GM12878 (cell line): ENCODE results near the gene SASH3. TPM values are rescaled to one million over a fixed set of nuclear protein-coding genes. Genes with fewer than 3 reads are reported as not detected.

Source experiments
- ATAC-seq: fragments of 200-7000 bp; cut with Tn5 transposase; 3 replicates; pipeline ENCODE4 v1.9.1; 2020; ENCODE audit warnings: mild to moderate bottlenecking, moderate library complexity
- BruUV-seq: library from RNA; stranded (reverse); fragments of 400-500 nt; replicated peaks from 2 replicates; lab custom pipeline; 2021; lab: Mats Ljungman, UMichigan
- CTCF ChIA-PET: fragments of 300-600 bp; sonication (Branson Sonifier 250); formaldehyde crosslinking; extraction: SDS; loops from one replicate; lab custom pipeline; 2021; ENCODE audit warnings: inconsistent platforms; lab: Yijun Ruan, JAX
- POLR2A ChIA-PET: fragments of 350-600 bp; formaldehyde crosslinking; extraction: SDS; loops from one replicate; lab custom pipeline; 2021; ENCODE audit warnings: inconsistent platforms; lab: Charles Lee
- RAD21 ChIA-PET: fragments of 300-600 bp; sonication (Branson Sonifier 250); formaldehyde crosslinking; loops from one replicate; lab custom pipeline; 2023; ENCODE audit warnings: antibody characterized with exemption; ENCODE audit not compliant: unreplicated experiment; lab: Charles Lee
- SMC1A ChIA-PET: fragments of 300-600 bp; sonication (Branson Sonifier 250); formaldehyde crosslinking; loops from one replicate; lab custom pipeline; 2023; ENCODE audit not compliant: unreplicated experiment, uncharacterized antibody; lab: Charles Lee
- DNase-seq: peaks from one replicate; pipeline ENCODE4 v3.0.0-alpha.2; 2011; ENCODE audit warnings: low read depth, low spot score
- FAIRE-seq: peaks from 3 replicates; lab custom pipeline; 2011; peaks lifted over from hg19 to GRCh38; lab: Jason Lieb, UNC
- H2AFZ ChIP-seq: 2 replicates; pipeline ENCODE4 v1.6.0; 2011; ENCODE audit warnings: low read depth, low read length, control low read depth; ENCODE audit not compliant: control insufficient read depth
- H3K27ac ChIP-seq: 2 replicates; pipeline ENCODE4 v1.5.1; 2011; ENCODE audit warnings: control low read depth; ENCODE audit not compliant: control insufficient read depth, insufficient read depth
- H3K27me3 ChIP-seq, 2 experiments: replicated peaks in 1 of 2; 2 replicates each; pipeline versions ENCODE4 v1.6.0 to v1.6.1; 2011; ENCODE audit warnings: low read length in 1 of 2; ENCODE audit not compliant: control insufficient read depth in 2 of 2, insufficient read depth in 2 of 2
- H3K36me3 ChIP-seq, 2 experiments: 2 replicates each; pipeline ENCODE4 v1.5.1; 2011; ENCODE audit warnings: low read length in 1 of 2; ENCODE audit not compliant: control insufficient read depth in 2 of 2, insufficient read depth in 2 of 2
- H3K4me1 ChIP-seq: 2 replicates; pipeline ENCODE4 v1.6.1; 2011; ENCODE audit warnings: mild to moderate bottlenecking, low read length, moderate library complexity, mixed read lengths; ENCODE audit not compliant: control insufficient read depth, insufficient read depth
- H3K4me2 ChIP-seq: 2 replicates; pipeline ENCODE4 v1.6.0; 2011; ENCODE audit warnings: control low read depth; ENCODE audit not compliant: control insufficient read depth, insufficient read depth
- H3K4me3 ChIP-seq: fragments of 200-600 bp; sonication (generic); 2 replicates; pipeline ENCODE4 v1.5.1; 2016
- H3K79me2 ChIP-seq: 2 replicates; pipeline ENCODE4 v1.6.0; 2011; ENCODE audit warnings: low read length; ENCODE audit not compliant: control insufficient read depth, insufficient read depth
- H3K9ac ChIP-seq: 2 replicates; pipeline ENCODE4 v1.8.0; 2011; ENCODE audit warnings: low read length, control low read depth, mixed read lengths; ENCODE audit not compliant: control insufficient read depth, insufficient read depth
- H3K9me3 ChIP-seq: replicated peaks from 3 replicates; pipeline ENCODE4 v1.5.1; 2011; ENCODE audit warnings: mild to moderate bottlenecking, low read length; ENCODE audit not compliant: control insufficient read depth, insufficient read depth
- H4K20me1 ChIP-seq: 2 replicates; pipeline ENCODE4 v1.6.0; 2011; ENCODE audit not compliant: control insufficient read depth, insufficient read depth
- ASH2L ChIP-seq: fragments of 300-600, 200-600 bp; sonication (generic); IDR thresholded peaks from 2 replicates; pipeline ENCODE4 v1.6.1; 2017; ENCODE audit warnings: low read depth, mild to moderate bottlenecking, borderline replicate concordance
- EED ChIP-seq: sonication (generic); IDR thresholded peaks from 2 replicates; pipeline ENCODE4 v1.6.1; 2016; ENCODE audit warnings: antibody characterized with exemption, low read depth
- EZH2 ChIP-seq: IDR thresholded peaks from 2 replicates; pipeline ENCODE4 v1.6.1; 2012; ENCODE audit warnings: low read depth, mild to moderate bottlenecking, control low read depth, inconsistent platforms, low read length, borderline replicate concordance; ENCODE audit not compliant: control insufficient read depth
- FOXK2 ChIP-seq: fragments of 450-650 bp; IDR thresholded peaks from 2 replicates; pipeline ENCODE4 v1.6.1; 2017; ENCODE audit warnings: mild to moderate bottlenecking, moderate library complexity
- IKZF2 ChIP-seq, 2 experiments: fragments of 450-650 bp; IDR thresholded peaks; 2 replicates each; pipeline ENCODE4 v1.6.1; 2017; ENCODE audit warnings: mild to moderate bottlenecking in 2 of 2, moderate library complexity in 2 of 2
- POLR2A ChIP-seq: IDR thresholded peaks from 2 replicates; pipeline ENCODE4 v1.6.1; 2011; ENCODE audit warnings: low read depth, mild to moderate bottlenecking, low read length
- RAD51 ChIP-seq: fragments of 450-650 bp; IDR thresholded peaks from 2 replicates; pipeline ENCODE4 v1.6.1; 2016; ENCODE audit warnings: moderate library complexity, mild to moderate bottlenecking, inconsistent platforms
- SPI1 ChIP-seq: IDR thresholded peaks from 2 replicates; pipeline ENCODE4 v1.6.1; 2011; ENCODE audit warnings: low read depth, mild to moderate bottlenecking, low read length, moderate library complexity, borderline replicate concordance; ENCODE audit not compliant: insufficient read depth
- STAT3 ChIP-seq: IDR thresholded peaks from 2 replicates; pipeline ENCODE4 v1.6.1; 2011; ENCODE audit warnings: low read depth, low read length, improper control_type of control experiment
- WGBS: methylation state at CpG from one replicate; pipeline ENCODE4 v1.1.6; 2016; ENCODE audit warnings: low lambda C conversion rate; ENCODE audit not compliant: insufficient replicate concordance, insufficient coverage; ENCODE audit errors: missing lambda C conversion rate; 5-methylcytosine and 5-hydroxymethylcytosine counted together
- in situ Hi-C: fragments of 300-500 bp; cut with MboI; formaldehyde crosslinking; loops from 9 replicates; pipeline ENCODE4 v1.14.3; 2018; ENCODE audit warnings: mixed read lengths
- intact Hi-C: fragments of 100-400 bp; cut with micrococcal nuclease; formaldehyde crosslinking; loops from one replicate; pipeline ENCODE4 v1.14.2; 2022; ENCODE audit not compliant: unreplicated experiment
- polyA plus RNA-seq, 11 experiments: library from polyadenylated mRNA; depleted of rRNA in 4 of 11; unstranded in 6 of 11; stranded (reverse) in 5 of 11; fragments of >200 nt; fragmentation: Nextera tagmentation in 4 of 11; fragmentation: Illumina TruSeq in 1 of 11; extraction: Ambion mirVana in 4 of 11; extraction: Trizol in 1 of 11; gene quantifications; 1 replicate in 1 of 11; 2 replicates in 10 of 11; pipeline versions ENCODE4 v1.2.1 to v1.2.3, GENCODE V29; 2011 to 2016; ENCODE audit warnings: inconsistent platforms in 2 of 11, missing spikeins in 2 of 11, low read depth in 1 of 11
- total RNA-seq, 4 experiments: library from RNA; depleted of rRNA in 3 of 4; stranded (reverse); fragments of >200 nt in 3 of 4; fragmentation: Illumina TruSeq in 1 of 4; extraction: Trizol in 1 of 4; gene quantifications; 2 replicates each; pipeline versions ENCODE4 v1.2.1 to v1.2.3, GENCODE V29; 2013 to 2021
- TF ChIP-seq, protein P1 (sequence below): fragments of 150-350 bp; IDR thresholded peaks from 2 replicates; pipeline ENCODE4 v1.6.1; 2016; ENCODE audit warnings: low read depth, low read length
- TF ChIP-seq, protein P2 (sequence below): fragments of 450-650 bp; formaldehyde crosslinking; IDR thresholded peaks from 2 replicates; pipeline ENCODE4 v1.5.0; 2022; ENCODE audit warnings: mild to moderate bottlenecking, missing genetic modification characterization
- TF ChIP-seq, protein P3 (sequence below): fragments of 450-650 bp; conservative IDR thresholded peaks from 2 replicates; pipeline ENCODE4 v1.6.1; 2017; ENCODE audit warnings: mild to moderate bottlenecking, moderate library complexity

The SASH3 gene
- total and polyA plus RNA-seq, 10 of the 15 experiments (the other 5 are each of a cell fraction or from before 2014, with no cell fraction given), result 23.1 to 233 (median 160) TPM

DNA sequence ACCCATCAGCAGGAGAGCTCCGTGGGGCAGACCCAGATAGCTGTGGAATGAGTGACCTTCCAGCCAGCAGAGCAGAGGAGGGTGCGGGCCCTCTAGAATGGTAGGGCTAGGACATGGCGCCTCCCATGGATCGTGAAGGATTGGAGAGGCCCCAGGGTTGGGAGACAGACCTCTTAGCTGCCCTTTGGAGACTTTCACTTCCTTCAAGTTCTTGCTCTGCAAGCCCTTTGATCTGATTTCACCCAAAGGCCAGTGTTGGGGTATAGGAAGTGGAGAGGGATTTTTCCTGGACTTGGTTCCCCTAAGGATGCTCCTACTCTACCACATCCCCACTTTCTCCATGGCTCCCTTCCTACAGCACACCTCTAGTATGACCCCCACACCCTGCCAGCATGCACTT lies 3.0 kb downstream of the SASH3 start (continued):
- TF ChIP-seq, protein P1, sequence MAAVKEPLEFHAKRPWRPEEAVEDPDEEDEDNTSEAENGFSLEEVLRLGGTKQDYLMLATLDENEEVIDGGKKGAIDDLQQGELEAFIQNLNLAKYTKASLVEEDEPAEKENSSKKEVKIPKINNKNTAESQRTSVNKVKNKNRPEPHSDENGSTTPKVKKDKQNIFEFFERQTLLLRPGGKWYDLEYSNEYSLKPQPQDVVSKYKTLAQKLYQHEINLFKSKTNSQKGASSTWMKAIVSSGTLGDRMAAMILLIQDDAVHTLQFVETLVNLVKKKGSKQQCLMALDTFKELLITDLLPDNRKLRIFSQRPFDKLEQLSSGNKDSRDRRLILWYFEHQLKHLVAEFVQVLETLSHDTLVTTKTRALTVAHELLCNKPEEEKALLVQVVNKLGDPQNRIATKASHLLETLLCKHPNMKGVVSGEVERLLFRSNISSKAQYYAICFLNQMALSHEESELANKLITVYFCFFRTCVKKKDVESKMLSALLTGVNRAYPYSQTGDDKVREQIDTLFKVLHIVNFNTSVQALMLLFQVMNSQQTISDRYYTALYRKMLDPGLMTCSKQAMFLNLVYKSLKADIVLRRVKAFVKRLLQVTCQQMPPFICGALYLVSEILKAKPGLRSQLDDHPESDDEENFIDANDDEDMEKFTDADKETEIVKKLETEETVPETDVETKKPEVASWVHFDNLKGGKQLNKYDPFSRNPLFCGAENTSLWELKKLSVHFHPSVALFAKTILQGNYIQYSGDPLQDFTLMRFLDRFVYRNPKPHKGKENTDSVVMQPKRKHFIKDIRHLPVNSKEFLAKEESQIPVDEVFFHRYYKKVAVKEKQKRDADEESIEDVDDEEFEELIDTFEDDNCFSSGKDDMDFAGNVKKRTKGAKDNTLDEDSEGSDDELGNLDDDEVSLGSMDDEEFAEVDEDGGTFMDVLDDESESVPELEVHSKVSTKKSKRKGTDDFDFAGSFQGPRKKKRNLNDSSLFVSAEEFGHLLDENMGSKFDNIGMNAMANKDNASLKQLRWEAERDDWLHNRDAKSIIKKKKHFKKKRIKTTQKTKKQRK, result no peak
- TF ChIP-seq STAT3 (no peak), FOXK2 (no peak), EED (peak; percentile 64), ASH2L (no peak), IKZF2 (IDR thresholded peaks at IDR 0.05) (peak; percentile 35 to 44; a peak in 2 of 4 replicates), SPI1 (peak; percentile 62; the same call in 1 of the 2 replicates)

DNA sequence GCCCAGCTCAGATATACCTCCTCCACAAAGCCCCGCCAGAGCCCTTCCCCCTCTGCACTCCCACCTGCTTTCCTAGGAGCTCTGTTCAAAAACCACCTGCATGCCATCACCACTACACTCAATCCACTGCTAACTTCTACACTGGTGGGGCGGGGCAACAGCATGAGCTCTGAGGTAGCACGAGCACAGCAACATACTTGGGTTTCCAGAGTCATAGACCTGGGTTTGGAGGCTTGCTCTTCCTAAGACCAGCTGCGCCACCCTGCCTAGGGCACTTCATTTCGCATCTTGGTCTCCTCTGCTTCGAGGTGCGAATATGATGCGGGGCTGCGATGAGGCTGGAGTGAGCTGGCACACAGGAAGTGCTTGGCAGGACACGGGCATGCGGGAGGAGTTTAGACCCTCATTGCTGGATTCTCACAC lies 3.6 kb downstream of the SASH3 start:
- ChIA-PET RAD21 (interaction anchor here (1.0 to 7.0 kb wide), 4 partner anchors 12 to 29 kb away, joined by 3 to 166 read pairs (median 34); no protein-coding TSS in a partner anchor), SMC1A (interaction anchor here (0.6 to 14.8 kb wide), 11 partner anchors 11 to 244 kb away, joined by 3 to 165 read pairs (median 4); no protein-coding TSS in a partner anchor), CTCF (interaction anchor here (0.9 to 4.9 kb wide), 4 partner anchors 12 to 146 kb away, joined by 3 to 66 read pairs (median 10); no protein-coding TSS in a partner anchor), POLR2A (interaction anchor here (0.6 to 11.2 kb wide), 4 partner anchors 12 to 61 kb away, joined by 4 to 169 read pairs (median 4); partner anchors contain the start of gene ZDHHC9)
- Histone ChIP-seq H3K4me1 (peaks cover 40% of the 10 kb centered on the region), H3K9me3 (no peaks in the 10 kb centered on the region), H4K20me1 (no peaks in the 10 kb centered on the region), H3K27ac (peak overlapping the region; percentile 96), H3K36me3 (peaks cover 2 to 11% of the 10 kb centered on the region in 2 experiments), H3K27me3 (no peaks in the 10 kb centered on the region), H3K4me2 (peak overlapping the region; percentile 92), H3K9ac (peak overlapping the region; percentile 93), H2AFZ (no peak overlapping the region), H3K4me3 (peak overlapping the region; percentile 84), H3K79me2 (peaks cover 81% of the 10 kb centered on the region)
- DNase-seq, result no peak
- no peak for ATAC-seq
- no TSS peak for BruUV-seq
- in situ Hi-C loops (no loop called here), intact Hi-C loops (no loop called here)
- FAIRE-seq, result no peak
- TF ChIP-seq POLR2A (peak; percentile 60), EZH2 (no peak), STAT3 (no peak), RAD51 (no peak)
- TF ChIP-seq, protein P2, sequence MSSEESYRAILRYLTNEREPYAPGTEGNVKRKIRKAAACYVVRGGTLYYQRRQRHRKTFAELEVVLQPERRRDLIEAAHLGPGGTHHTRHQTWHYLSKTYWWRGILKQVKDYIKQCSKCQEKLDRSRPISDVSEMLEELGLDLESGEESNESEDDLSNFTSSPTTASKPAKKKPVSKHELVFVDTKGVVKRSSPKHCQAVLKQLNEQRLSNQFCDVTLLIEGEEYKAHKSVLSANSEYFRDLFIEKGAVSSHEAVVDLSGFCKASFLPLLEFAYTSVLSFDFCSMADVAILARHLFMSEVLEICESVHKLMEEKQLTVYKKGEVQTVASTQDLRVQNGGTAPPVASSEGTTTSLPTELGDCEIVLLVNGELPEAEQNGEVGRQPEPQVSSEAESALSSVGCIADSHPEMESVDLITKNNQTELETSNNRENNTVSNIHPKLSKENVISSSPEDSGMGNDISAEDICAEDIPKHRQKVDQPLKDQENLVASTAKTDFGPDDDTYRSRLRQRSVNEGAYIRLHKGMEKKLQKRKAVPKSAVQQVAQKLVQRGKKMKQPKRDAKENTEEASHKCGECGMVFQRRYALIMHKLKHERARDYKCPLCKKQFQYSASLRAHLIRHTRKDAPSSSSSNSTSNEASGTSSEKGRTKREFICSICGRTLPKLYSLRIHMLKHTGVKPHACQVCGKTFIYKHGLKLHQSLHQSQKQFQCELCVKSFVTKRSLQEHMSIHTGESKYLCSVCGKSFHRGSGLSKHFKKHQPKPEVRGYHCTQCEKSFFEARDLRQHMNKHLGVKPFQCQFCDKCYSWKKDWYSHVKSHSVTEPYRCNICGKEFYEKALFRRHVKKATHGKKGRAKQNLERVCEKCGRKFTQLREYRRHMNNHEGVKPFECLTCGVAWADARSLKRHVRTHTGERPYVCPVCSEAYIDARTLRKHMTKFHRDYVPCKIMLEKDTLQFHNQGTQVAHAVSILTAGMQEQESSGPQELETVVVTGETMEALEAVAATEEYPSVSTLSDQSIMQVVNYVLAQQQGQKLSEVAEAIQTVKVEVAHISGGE (CRISPR knock-in tag), result no peak
- TF ChIP-seq, protein P3, sequence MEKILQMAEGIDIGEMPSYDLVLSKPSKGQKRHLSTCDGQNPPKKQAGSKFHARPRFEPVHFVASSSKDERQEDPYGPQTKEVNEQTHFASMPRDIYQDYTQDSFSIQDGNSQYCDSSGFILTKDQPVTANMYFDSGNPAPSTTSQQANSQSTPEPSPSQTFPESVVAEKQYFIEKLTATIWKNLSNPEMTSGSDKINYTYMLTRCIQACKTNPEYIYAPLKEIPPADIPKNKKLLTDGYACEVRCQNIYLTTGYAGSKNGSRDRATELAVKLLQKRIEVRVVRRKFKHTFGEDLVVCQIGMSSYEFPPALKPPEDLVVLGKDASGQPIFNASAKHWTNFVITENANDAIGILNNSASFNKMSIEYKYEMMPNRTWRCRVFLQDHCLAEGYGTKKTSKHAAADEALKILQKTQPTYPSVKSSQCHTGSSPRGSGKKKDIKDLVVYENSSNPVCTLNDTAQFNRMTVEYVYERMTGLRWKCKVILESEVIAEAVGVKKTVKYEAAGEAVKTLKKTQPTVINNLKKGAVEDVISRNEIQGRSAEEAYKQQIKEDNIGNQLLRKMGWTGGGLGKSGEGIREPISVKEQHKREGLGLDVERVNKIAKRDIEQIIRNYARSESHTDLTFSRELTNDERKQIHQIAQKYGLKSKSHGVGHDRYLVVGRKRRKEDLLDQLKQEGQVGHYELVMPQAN, result no peak
- WGBS, result 27% methylated on average over 11 of the region's 11 CpGs
